Measurements from ENCODE around the gene DAGLB.
"Not testable (repeated sequence)": the region's sequence is repeated elsewhere in the genome, so short reads cannot be mapped to it uniquely, and the experiment has no call there.

Gene DAGLB

DNA sequence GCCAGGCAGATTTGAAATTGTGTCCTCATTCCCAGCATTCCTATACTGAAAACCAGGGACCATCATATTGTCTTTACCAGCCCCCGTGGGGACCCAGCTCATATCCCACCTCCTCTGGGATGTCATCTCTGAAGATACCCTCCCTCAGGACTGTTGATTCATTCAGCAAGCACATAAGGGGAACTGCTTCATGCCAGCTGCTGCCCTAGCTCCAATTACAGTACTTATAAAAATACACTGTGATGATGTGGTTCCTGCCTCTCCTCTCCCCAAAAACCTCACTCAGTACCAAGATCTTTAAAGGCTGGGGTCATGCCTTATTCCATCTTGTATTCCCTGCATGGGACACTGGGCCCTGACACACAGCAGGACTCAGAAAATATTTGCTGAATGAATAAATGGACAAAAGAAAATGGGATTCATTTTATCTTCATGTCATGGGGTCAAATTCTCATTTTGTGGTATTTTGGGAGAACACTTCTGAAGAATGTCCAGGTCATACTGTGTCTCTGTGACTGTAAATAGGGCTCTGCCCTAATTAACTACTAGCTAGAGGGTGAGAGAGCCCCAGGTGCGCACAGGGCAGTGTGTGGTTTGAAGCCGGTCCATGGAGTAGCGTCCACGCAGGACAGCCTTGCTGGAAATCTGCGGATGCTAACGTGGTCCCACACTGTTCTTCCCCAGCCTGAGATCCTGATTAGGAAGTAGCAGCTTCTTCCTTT lies 29.0 kb upstream of the DAGLB start:
- Histone ChIP-seq H3F3A (ENCODE audit: control insufficient read depth, insufficient read depth) (peaks cover 8% of the 10 kb centered on the region), H3K9me3 (ENCODE audit: control insufficient read depth, insufficient read depth, low read length) (no peaks in the 10 kb centered on the region), H3K27ac (ENCODE audit: low read depth, low read length) (no peak overlapping the region), H4K20me1 (ENCODE audit: control insufficient read depth, insufficient read depth, low read depth, low read length) (peaks cover 49% of the 10 kb centered on the region), H3K27me3 (ENCODE audit: control insufficient read depth, low read length) (no peaks in the 10 kb centered on the region), H3K9me2 (replicated peaks; ENCODE audit: control insufficient read depth, low read length) (no peaks in the 10 kb centered on the region), H3K79me2 (ENCODE audit: control insufficient read depth, low read length) (peaks cover 94% of the 10 kb centered on the region), H3K4me2 (ENCODE audit: low read length) (no peak overlapping the region), H3K36me3 (ENCODE audit: control insufficient read depth, low read length) (peaks cover 82% of the 10 kb centered on the region), H3K4me3 (ENCODE audit: low read length) (no peak overlapping the region), H3K4me1 (ENCODE audit: control insufficient read depth, low read length) (peaks cover 60% of the 10 kb centered on the region)
- TF ChIP-seq, protein P1, sequence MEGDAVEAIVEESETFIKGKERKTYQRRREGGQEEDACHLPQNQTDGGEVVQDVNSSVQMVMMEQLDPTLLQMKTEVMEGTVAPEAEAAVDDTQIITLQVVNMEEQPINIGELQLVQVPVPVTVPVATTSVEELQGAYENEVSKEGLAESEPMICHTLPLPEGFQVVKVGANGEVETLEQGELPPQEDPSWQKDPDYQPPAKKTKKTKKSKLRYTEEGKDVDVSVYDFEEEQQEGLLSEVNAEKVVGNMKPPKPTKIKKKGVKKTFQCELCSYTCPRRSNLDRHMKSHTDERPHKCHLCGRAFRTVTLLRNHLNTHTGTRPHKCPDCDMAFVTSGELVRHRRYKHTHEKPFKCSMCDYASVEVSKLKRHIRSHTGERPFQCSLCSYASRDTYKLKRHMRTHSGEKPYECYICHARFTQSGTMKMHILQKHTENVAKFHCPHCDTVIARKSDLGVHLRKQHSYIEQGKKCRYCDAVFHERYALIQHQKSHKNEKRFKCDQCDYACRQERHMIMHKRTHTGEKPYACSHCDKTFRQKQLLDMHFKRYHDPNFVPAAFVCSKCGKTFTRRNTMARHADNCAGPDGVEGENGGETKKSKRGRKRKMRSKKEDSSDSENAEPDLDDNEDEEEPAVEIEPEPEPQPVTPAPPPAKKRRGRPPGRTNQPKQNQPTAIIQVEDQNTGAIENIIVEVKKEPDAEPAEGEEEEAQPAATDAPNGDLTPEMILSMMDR (IDR thresholded peaks at IDR 0.05; ENCODE audit: low read depth, low read length, poor library complexity, severe bottlenecking): no peak
- TF ChIP-seq EZH2phosphoT487 (IDR thresholded peaks at IDR 0.05; ENCODE audit: borderline replicate concordance, low read length): no peak

DNA sequence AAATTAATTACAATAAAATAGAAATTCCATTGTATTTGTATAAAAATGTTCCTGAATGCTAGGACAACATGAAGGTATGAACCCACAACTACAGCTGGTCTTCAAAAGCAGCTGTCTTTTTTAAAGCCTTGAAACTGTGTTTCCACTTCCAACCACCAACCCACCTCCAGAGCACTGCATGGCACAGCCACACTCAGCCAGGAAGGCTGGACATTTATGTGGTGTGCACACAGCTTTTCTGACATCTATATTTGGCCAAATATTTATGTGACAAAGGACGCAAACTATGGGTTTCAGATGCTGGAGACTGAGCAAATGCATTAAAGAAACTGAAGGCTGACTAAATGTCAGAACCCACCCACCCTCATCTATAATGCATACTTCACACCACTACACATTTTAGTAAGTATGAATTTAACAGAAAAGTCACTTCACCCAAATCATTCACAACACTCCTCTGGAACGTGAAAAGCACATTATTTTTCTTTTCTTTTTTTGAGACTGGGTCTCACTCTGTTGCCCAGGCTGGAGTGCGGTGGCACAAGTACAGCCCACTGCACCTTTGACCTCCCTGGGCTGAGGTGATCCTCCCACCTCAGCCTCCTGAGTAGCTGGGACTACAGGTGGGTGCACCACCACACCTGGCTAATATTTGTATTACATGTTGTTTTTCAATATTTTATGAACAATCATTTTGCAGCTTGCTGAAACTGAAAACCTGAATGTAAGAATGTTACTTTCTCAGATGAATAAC lies 27.9 kb upstream of the DAGLB start:
- peaks cover 47% of the 10 kb centered on the region for H4K20me1 ChIP-seq (ENCODE audit: control insufficient read depth, insufficient read depth, low read depth, low read length)
- no peak for TF ChIP-seq EZH2phosphoT487 (IDR thresholded peaks at IDR 0.05; ENCODE audit: borderline replicate concordance, low read length)
- TF ChIP-seq, protein P1 (IDR thresholded peaks at IDR 0.05; ENCODE audit: low read depth, low read length, poor library complexity, severe bottlenecking): no peak

DNA sequence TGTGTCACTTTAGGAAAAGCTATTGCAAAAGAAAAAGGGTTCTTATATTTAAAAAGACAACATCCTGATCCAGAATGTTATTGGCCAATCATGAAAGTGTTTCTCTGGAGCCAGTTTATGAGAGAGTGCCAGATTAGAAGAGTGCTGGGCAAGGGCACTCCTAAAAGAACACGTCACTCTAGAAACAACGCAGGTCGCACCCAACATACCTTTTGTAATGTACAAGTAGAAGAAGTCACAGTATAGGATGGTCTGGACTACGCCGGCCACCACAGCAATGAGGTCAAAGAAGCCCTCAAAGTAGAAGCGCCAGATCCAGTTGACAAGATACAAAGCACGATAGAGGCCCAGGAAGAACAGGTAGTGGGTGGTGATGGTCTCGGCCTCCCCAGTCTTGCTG lies 18.1 kb upstream of the DAGLB start:
- Histone ChIP-seq H3K9me2 (replicated peaks; ENCODE audit: control insufficient read depth, low read length) (no peaks in the 10 kb centered on the region), H3K4me1 (ENCODE audit: control insufficient read depth, low read length) (peaks cover 8% of the 10 kb centered on the region), H3K27ac (ENCODE audit: low read depth, low read length) (no peak overlapping the region), H3K4me2 (ENCODE audit: low read length) (no peak overlapping the region), H3K79me2 (ENCODE audit: control insufficient read depth, low read length) (no peaks in the 10 kb centered on the region), H3K4me3 (ENCODE audit: low read length) (no peak overlapping the region), H3F3A (ENCODE audit: control insufficient read depth, insufficient read depth) (peaks cover 19% of the 10 kb centered on the region; the same call in 1 of the 2 replicates), H3K9me3 (ENCODE audit: control insufficient read depth, insufficient read depth, low read length) (no peaks in the 10 kb centered on the region), H4K20me1 (ENCODE audit: control insufficient read depth, insufficient read depth, low read depth, low read length) (no peaks in the 10 kb centered on the region), H3K36me3 (ENCODE audit: control insufficient read depth, low read length) (peaks cover 82% of the 10 kb centered on the region), H3K27me3 (ENCODE audit: control insufficient read depth, low read length) (no peaks in the 10 kb centered on the region)
- TF ChIP-seq EZH2phosphoT487 (IDR thresholded peaks at IDR 0.05; ENCODE audit: borderline replicate concordance, low read length): no peak
- TF ChIP-seq, protein P1 (IDR thresholded peaks at IDR 0.05; ENCODE audit: low read depth, low read length, poor library complexity, severe bottlenecking): no peak

More for the DNA sequence above, 27.9 kb upstream of the DAGLB start:
- no peak overlapping the region for H3K4me3 ChIP-seq (ENCODE audit: low read length)
- no peak overlapping the region for H3K4me2 ChIP-seq (ENCODE audit: low read length)
- peaks cover 87% of the 10 kb centered on the region for H3K79me2 ChIP-seq (ENCODE audit: control insufficient read depth, low read length)
- H3K9me3 ChIP-seq (ENCODE audit: control insufficient read depth, insufficient read depth, low read length): no peaks in the 10 kb centered on the region
- peaks cover 6% of the 10 kb centered on the region for H3F3A ChIP-seq (ENCODE audit: control insufficient read depth, insufficient read depth)
- H3K27me3 ChIP-seq (ENCODE audit: control insufficient read depth, low read length): no peaks in the 10 kb centered on the region
- H3K9me2 ChIP-seq (replicated peaks; ENCODE audit: control insufficient read depth, low read length): no peaks in the 10 kb centered on the region
- H3K27ac ChIP-seq (ENCODE audit: low read depth, low read length): no peak overlapping the region
- H3K36me3 ChIP-seq (ENCODE audit: control insufficient read depth, low read length): peaks cover 78% of the 10 kb centered on the region
- H3K4me1 ChIP-seq (ENCODE audit: control insufficient read depth, low read length): peaks cover 48% of the 10 kb centered on the region

DNA sequence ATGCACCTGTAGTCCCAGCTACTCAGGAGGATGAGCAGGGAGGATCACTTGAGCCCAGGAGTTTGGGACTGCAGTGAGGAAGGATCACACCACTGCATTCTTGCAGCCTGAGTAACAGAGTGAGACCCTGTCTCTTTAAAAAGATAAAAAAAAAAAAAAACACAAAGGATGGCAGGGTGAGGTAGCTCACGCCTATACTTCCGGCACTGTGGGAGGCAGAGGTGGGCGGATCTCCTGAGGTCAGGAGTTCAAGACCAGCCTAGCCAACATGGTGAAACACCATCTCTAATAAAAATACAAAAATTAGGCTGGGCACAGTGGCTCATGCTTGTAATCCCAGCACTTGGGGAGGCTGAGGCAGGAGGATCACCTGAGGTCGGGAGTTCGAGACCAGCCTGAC lies 15.9 kb upstream of the DAGLB start:
- Histone ChIP-seq H3K36me3 (ENCODE audit: control insufficient read depth, low read length) (peaks cover 69% of the 10 kb centered on the region), H3F3A (ENCODE audit: control insufficient read depth, insufficient read depth) (peaks cover 23% of the 10 kb centered on the region; the same call in 1 of the 2 replicates)
- H3K9me2 ChIP-seq (replicated peaks; ENCODE audit: control insufficient read depth, low read length); H3K4me3 ChIP-seq (ENCODE audit: low read length); H3K27me3 ChIP-seq (ENCODE audit: control insufficient read depth, low read length); H3K4me2 ChIP-seq (ENCODE audit: low read length); H3K27ac ChIP-seq (ENCODE audit: low read depth, low read length); H4K20me1 ChIP-seq (ENCODE audit: control insufficient read depth, insufficient read depth, low read depth, low read length); H3K4me1 ChIP-seq (ENCODE audit: control insufficient read depth, low read length); H3K79me2 ChIP-seq (ENCODE audit: control insufficient read depth, low read length); H3K9me3 ChIP-seq (ENCODE audit: control insufficient read depth, insufficient read depth, low read length): not testable (repeated sequence)
